ENCODE measurements around the gene SERGEF. TPM values are rescaled to one million over a fixed set of nuclear protein-coding genes. Genes with fewer than 3 reads are reported as not detected.

The SERGEF gene
- total RNA-seq, 4 donors from 2014 or later, result 11.8 to 34.7 (median 24.5) TPM

GRCh38 chr11:17974246-17974645 is 38.6 kb downstream of the SERGEF start:
- H3K27ac ChIP-seq, result no peak overlapping the region
- no peak for TF ChIP-seq POLR2A (IDR thresholded peaks at IDR 0.05)
- no peak for TF ChIP-seq CTCF (IDR thresholded peaks at IDR 0.05 in 4 of 5, conservative IDR thresholded peaks at IDR 0.05 in 1 of 5)
- peaks cover 0 to 5% of the 10 kb centered on the region in 2 donors for H3K36me3 ChIP-seq
- no peaks in the 10 kb centered on the region for H3K4me1 ChIP-seq
- DNase-seq, result no peak
- no peak for ATAC-seq
- H3K4me3 ChIP-seq, result no peak overlapping the region
- no peaks in the 10 kb centered on the region for H3K27me3 ChIP-seq
- in situ Hi-C loops (cut with MboI; ENCODE audit: low sequenced_read_pairs in 4 of 4) (loop anchor here (10.0 kb wide), 4 partner anchors 119 to 379 kb away; no protein-coding TSS in a partner anchor), intact Hi-C loops (cut with DNase I; ENCODE audit: low total_unique reads) (no loop called here)
- H3K9me3 ChIP-seq, result no peaks in the 10 kb centered on the region

- Histone ChIP-seq H3K27ac (peak overlapping the region in 1 of 4 donors; percentile 27), H3K4me3 (no peak overlapping the region), H3K9me3 (no peaks in the 10 kb centered on the region), H3K27me3 (no peaks in the 10 kb centered on the region), H3K4me1 (no peaks in the 10 kb centered on the region), H3K36me3 (peaks cover 0 to 5% of the 10 kb centered on the region in 2 donors)
- DNase-seq, result peak; percentile 28 to 67
- TF ChIP-seq CTCF (IDR thresholded peaks at IDR 0.05 in 4 of 5, conservative IDR thresholded peaks at IDR 0.05 in 1 of 5) (peak; percentile 46 to 69 (median 48)), POLR2A (IDR thresholded peaks at IDR 0.05) (no peak)
- ATAC-seq, result peak; percentile 85 to 87
- in situ Hi-C loops (cut with MboI; ENCODE audit: low sequenced_read_pairs in 4 of 4), result loop anchor here (10.0 kb wide), 4 partner anchors 118 to 378 kb away; no protein-coding TSS in a partner anchor
- intact Hi-C loops (cut with DNase I; ENCODE audit: low total_unique reads), result no loop called here
Measured at GRCh38 chr11:17972987-17973386, 39.9 kb downstream of the SERGEF start.

GRCh38 chr11:17968206-17968605 is 44.6 kb downstream of the SERGEF start:
- intact Hi-C loops (cut with DNase I; ENCODE audit: low total_unique reads), result no loop called here
- Histone ChIP-seq H3K4me3 (no peak overlapping the region), H3K27me3 (no peaks in the 10 kb centered on the region), H3K36me3 (peaks cover 0 to 9% of the 10 kb centered on the region in 2 donors), H3K9me3 (no peaks in the 10 kb centered on the region), H3K4me1 (no peaks in the 10 kb centered on the region), H3K27ac (no peak overlapping the region)
- in situ Hi-C loops (cut with MboI; ENCODE audit: low sequenced_read_pairs in 4 of 4), result no loop called here
- TF ChIP-seq POLR2A (IDR thresholded peaks at IDR 0.05), result no peak
- no peak for TF ChIP-seq CTCF (IDR thresholded peaks at IDR 0.05 in 4 of 5, conservative IDR thresholded peaks at IDR 0.05 in 1 of 5)
- ATAC-seq (no peak), DNase-seq (no peak)

GRCh38 chr11:17967661-17968060 is 45.2 kb downstream of the SERGEF start:
- Histone ChIP-seq H3K27ac (no peak overlapping the region), H3K9me3 (no peaks in the 10 kb centered on the region), H3K36me3 (peaks cover 0 to 9% of the 10 kb centered on the region in 2 donors), H3K4me1 (no peaks in the 10 kb centered on the region), H3K27me3 (no peaks in the 10 kb centered on the region), H3K4me3 (no peak overlapping the region)
- DNase-seq (no peak), ATAC-seq (no peak)
- TF ChIP-seq CTCF (IDR thresholded peaks at IDR 0.05 in 4 of 5, conservative IDR thresholded peaks at IDR 0.05 in 1 of 5) (no peak), POLR2A (IDR thresholded peaks at IDR 0.05) (no peak)
- intact Hi-C loops (cut with DNase I; ENCODE audit: low total_unique reads), result no loop called here
- in situ Hi-C loops (cut with MboI; ENCODE audit: low sequenced_read_pairs in 4 of 4), result no loop called here

- H3K27ac ChIP-seq, result no peak overlapping the region
- H3K36me3 ChIP-seq, result peaks cover 0 to 19% of the 10 kb centered on the region in 2 donors
- no peaks in the 10 kb centered on the region for H3K27me3 ChIP-seq
- intact Hi-C loops (cut with DNase I; ENCODE audit: low total_unique reads), result no loop called here
- no peaks in the 10 kb centered on the region for H3K9me3 ChIP-seq
- ATAC-seq (no peak), DNase-seq (no peak)
- H3K4me1 ChIP-seq, result peaks cover 4% of the 10 kb centered on the region in 2 donors
- no peak overlapping the region for H3K4me3 ChIP-seq
- TF ChIP-seq POLR2A (IDR thresholded peaks at IDR 0.05) (no peak), CTCF (IDR thresholded peaks at IDR 0.05 in 4 of 5, conservative IDR thresholded peaks at IDR 0.05 in 1 of 5) (no peak)
- in situ Hi-C loops (cut with MboI; ENCODE audit: low sequenced_read_pairs in 4 of 4), result no loop called here
Measured at GRCh38 chr11:17960091-17960490, 52.8 kb downstream of the SERGEF start.
